CD4-positive, alpha-beta T cell treated with Interleukin-15 for 4 hours (primary cell): ENCODE measurements around the gene ZCRB1.
"Not testable (repeated sequence)": the region's sequence is repeated elsewhere in the genome, so short reads cannot be mapped to it uniquely, and the experiment has no call there.

ENCODE experiments used
- DNase-seq: peaks from one replicate; pipeline ENCODE4 v3.0.0-alpha.2; 2020; ENCODE audit warnings: low spot score

Gene ZCRB1

GRCh38 chr12:42325653-42326474, at the start of gene ZCRB1, which contains the start of gene PPHLN1:
Gene ZCRB1 (minus strand): TSS chr12:42326094. CDS start chr12:42324102, 1,992 bp downstream.
Gene PPHLN1 (plus strand): TSS chr12:42326167. CDS start chr12:42335903, 9,736 bp downstream.
- DNase-seq, result peak; percentile 75

- DNase-seq, result no peak
Observed at GRCh38 chr12:42373669-42374068, 47.8 kb upstream of the ZCRB1 start.

GRCh38 chr12:42372154-42372791, 46.4 kb upstream of the ZCRB1 start:
- DNase-seq, result peak; percentile 61

GRCh38 chr12:42370013-42370412, 44.1 kb upstream of the ZCRB1 start:
- DNase-seq, result no peak

- DNase-seq, result no peak
Observed at GRCh38 chr12:42365486-42365885, 39.6 kb upstream of the ZCRB1 start.

- no peak for DNase-seq
Observed at GRCh38 chr12:42364692-42365091, 38.8 kb upstream of the ZCRB1 start.

GRCh38 chr12:42362647-42363260, 36.9 kb upstream of the ZCRB1 start:
- no peak for DNase-seq

- no peak for DNase-seq
Observed at GRCh38 chr12:42361909-42362646, 36.2 kb upstream of the ZCRB1 start.

- no peak for DNase-seq
Observed at GRCh38 chr12:42360747-42361403, 35.0 kb upstream of the ZCRB1 start.

GRCh38 chr12:42356344-42356743, 30.4 kb upstream of the ZCRB1 start:
- DNase-seq, result no peak

GRCh38 chr12:42350021-42350407, 24.1 kb upstream of the ZCRB1 start:
- not testable (repeated sequence) for DNase-seq

GRCh38 chr12:42349119-42350020, 23.5 kb upstream of the ZCRB1 start:
- DNase-seq, result not testable (repeated sequence)

- no peak for DNase-seq
Observed at GRCh38 chr12:42346403-42347002, 20.6 kb upstream of the ZCRB1 start.

GRCh38 chr12:42343721-42344120, 17.8 kb upstream of the ZCRB1 start:
- no peak for DNase-seq

- no peak for DNase-seq
Observed at GRCh38 chr12:42342028-42342427, 16.1 kb upstream of the ZCRB1 start.

- DNase-seq, result no peak
Observed at GRCh38 chr12:42338280-42338679, 12.4 kb upstream of the ZCRB1 start.

GRCh38 chr12:42336286-42336685, 10.4 kb upstream of the ZCRB1 start:
- DNase-seq, result no peak

GRCh38 chr12:42332301-42333285, 6.7 kb upstream of the ZCRB1 start:
- DNase-seq, result peak; percentile 56

GRCh38 chr12:42330097-42330496, 4.2 kb upstream of the ZCRB1 start:
- not testable (repeated sequence) for DNase-seq
